K562 (cell line): ENCODE data around the gene MBOAT7. TPM values are rescaled to one million over a fixed set of nuclear protein-coding genes. Genes with fewer than 3 reads are reported as not detected.

Source experiments
- DNMT1 ChIP-seq: fragments of 450-650 bp; IDR thresholded peaks from 2 replicates; pipeline ENCODE4 v1.6.1; 2016; ENCODE audit warnings: antibody characterized with exemption, mild to moderate bottlenecking
- HDAC2 ChIP-seq: fragments of 450-650 bp; IDR thresholded peaks from 2 replicates; pipeline ENCODE4 v1.6.1; 2016; ENCODE audit warnings: mild to moderate bottlenecking
- HMG20A ChIP-seq: fragments of 450-650 bp; formaldehyde crosslinking; conservative IDR thresholded peaks from 2 replicates; pipeline ENCODE4 v1.4.0; 2020; ENCODE audit warnings: mild to moderate bottlenecking, mixed read lengths
- HMG20B ChIP-seq: fragments of 250-450 bp; sonication (Bioruptor Pico); IDR thresholded peaks from 2 replicates; pipeline ENCODE4 v1.5.0; 2021; ENCODE audit warnings: mild to moderate bottlenecking
- NR2C2 ChIP-seq, 2 experiments: fragments of 200-800 bp in 1 of 2; sonication (Bioruptor generic) in 1 of 2; sonication (generic) in 1 of 2; formaldehyde crosslinking in 1 of 2; IDR thresholded peaks; 2 replicates each; pipeline versions ENCODE4 v1.6.1 to v1.8.0; 2016 to 2022; ENCODE audit warnings: mild to moderate bottlenecking in 1 of 2, missing compliant biosample characterization in 1 of 2, missing genetic modification characterization in 1 of 2, missing genetic modification reagents in 1 of 2
- PHF8 ChIP-seq: fragments of 200-600 bp; sonication (generic); IDR thresholded peaks from 2 replicates; pipeline ENCODE4 v1.6.1; 2012; ENCODE audit warnings: mixed run types, mild to moderate bottlenecking, inconsistent platforms, low read length, moderate library complexity, borderline replicate concordance
- PYGO2 ChIP-seq: fragments of 450-650 bp; IDR thresholded peaks from 2 replicates; pipeline ENCODE4 v1.6.1; 2016; ENCODE audit warnings: mild to moderate bottlenecking, missing genetic modification characterization, moderate library complexity, missing compliant biosample characterization
- RFX7 ChIP-seq: fragments of 250-450 bp; sonication (Bioruptor Pico); IDR thresholded peaks from 2 replicates; pipeline ENCODE4 v1.5.1; 2021; ENCODE audit warnings: mild to moderate bottlenecking
- RUNX1 ChIP-seq: sonication (generic); IDR thresholded peaks from 2 replicates; pipeline ENCODE4 v1.6.1; 2016; ENCODE audit warnings: antibody characterized with exemption, low read depth
- ZBTB2 ChIP-seq: fragments of 450-650 bp; IDR thresholded peaks from 2 replicates; pipeline ENCODE4 v1.6.1; 2016; ENCODE audit warnings: antibody characterized with exemption
- ZNF12 ChIP-seq: sonication (generic); formaldehyde crosslinking; IDR thresholded peaks from 2 replicates; pipeline ENCODE4 v1.4.0; 2020; ENCODE audit warnings: mild to moderate bottlenecking, missing genetic modification reagents
- ZNF274 ChIP-seq: IDR thresholded peaks from 2 replicates; pipeline ENCODE4 v1.6.1; 2011; ENCODE audit warnings: low read depth, mild to moderate bottlenecking, low read length, moderate library complexity, borderline replicate concordance
- ZNF354B ChIP-seq: fragments of 250-450 bp; sonication (Bioruptor Pico); IDR thresholded peaks from 2 replicates; pipeline ENCODE4 v1.4.0; 2020
- polyA plus RNA-seq, 8 experiments: library from polyadenylated mRNA; depleted of rRNA in 4 of 8; stranded (reverse) in 5 of 8; unstranded in 3 of 8; fragments of >200 nt; fragmentation: Nextera tagmentation in 2 of 8; fragmentation: Illumina TruSeq in 1 of 8; extraction: Ambion mirVana in 2 of 8; extraction: Trizol in 1 of 8; gene quantifications; 2 replicates each; pipeline versions ENCODE4 v1.2.1 to v1.2.3, GENCODE V29; 2011 to 2014; ENCODE audit warnings: inconsistent platforms in 1 of 8, missing spikeins in 1 of 8
- total RNA-seq, 7 experiments: library from RNA; depleted of rRNA in 6 of 7; stranded (reverse); fragments of >200 nt in 6 of 7; fragmentation: Illumina TruSeq in 2 of 7; extraction: Trizol in 2 of 7; gene quantifications; 2 replicates each; pipeline versions ENCODE4 v1.2.1 to v1.2.3, GENCODE V29; 2011 to 2021; ENCODE audit warnings: low replicate concordance in 1 of 7
- TF ChIP-seq, protein P1 (sequence below): fragments of 250-450 bp; sonication (Bioruptor Pico); IDR thresholded peaks from 2 replicates; pipeline ENCODE4 v1.8.0; 2021; ENCODE audit warnings: moderate library complexity, mild to moderate bottlenecking, inconsistent platforms
- TF ChIP-seq, protein P2 (sequence below): fragments of 250-450 bp; sonication (Bioruptor Pico); IDR thresholded peaks from 2 replicates; pipeline ENCODE4 v1.4.0; 2020

Gene MBOAT7
- total and polyA plus RNA-seq, 9 of the 15 experiments (the other 6 are each of a cell fraction or from before 2014, with no cell fraction given), result 1.4 to 153 (median 56.1) TPM

DNA sequence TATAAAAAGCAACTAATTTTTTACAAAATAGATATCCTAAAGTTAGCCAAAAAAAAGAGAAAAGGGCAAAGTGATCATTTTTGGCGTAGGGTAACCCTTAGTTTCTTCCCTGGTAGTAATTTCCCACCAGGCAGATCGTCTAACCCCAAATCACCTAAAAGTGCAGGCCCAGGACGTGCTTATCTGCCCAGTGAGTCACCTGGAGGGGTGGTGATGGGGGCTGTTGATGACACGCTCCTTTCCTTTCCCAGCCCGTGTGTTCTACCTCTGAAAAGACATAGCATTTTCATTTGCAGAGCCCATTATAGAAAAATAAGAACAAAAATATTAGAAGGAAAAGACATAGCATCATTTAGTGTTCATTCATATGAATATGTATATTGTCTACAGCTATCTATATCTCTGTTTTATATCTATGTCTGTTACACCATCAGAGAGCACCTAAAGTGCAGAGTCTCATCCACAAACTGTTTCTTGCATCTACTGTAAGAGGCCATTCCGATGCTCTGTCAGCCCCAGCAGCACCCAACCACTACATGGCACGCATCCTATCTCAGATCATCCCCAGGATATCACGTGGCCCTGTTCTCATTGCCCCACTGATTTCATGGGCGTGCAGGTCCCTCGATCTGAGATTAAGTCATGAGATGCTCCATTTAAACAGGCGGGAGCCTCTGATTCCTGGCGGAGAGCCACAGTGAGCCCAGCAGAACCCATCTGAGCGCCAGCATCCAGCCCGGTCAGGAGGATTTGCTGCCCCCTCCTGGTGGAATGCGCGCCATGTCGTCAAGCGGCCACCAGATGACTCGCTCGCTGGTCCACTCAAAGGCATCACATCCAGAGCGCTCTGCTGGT lies 41.9 kb upstream of the MBOAT7 start (continued):
- TF ChIP-seq PYGO2 (tag) (no peak), RFX7 (CRISPR knock-in tag) (no peak), HDAC2 (peak; percentile 44; the same call in 1 of the 2 replicates), PHF8 (no peak), HMG20A (CRISPR knock-in tag) (no peak), RUNX1 (no peak), ZNF12 (0 out of 2 replicates have a peak, but pooled peaks have one; percentile 48), ZNF274 (no peak), ZBTB2 (no peak), ZNF354B (CRISPR knock-in tag) (no peak), DNMT1 (no peak), NR2C2 (CRISPR knock-in tag; IDR thresholded peaks at IDR 0.05) (no peak), NR2C2 (tag; IDR thresholded peaks at IDR 0.05) (no peak), HMG20B (no peak)
- TF ChIP-seq, protein P1, sequence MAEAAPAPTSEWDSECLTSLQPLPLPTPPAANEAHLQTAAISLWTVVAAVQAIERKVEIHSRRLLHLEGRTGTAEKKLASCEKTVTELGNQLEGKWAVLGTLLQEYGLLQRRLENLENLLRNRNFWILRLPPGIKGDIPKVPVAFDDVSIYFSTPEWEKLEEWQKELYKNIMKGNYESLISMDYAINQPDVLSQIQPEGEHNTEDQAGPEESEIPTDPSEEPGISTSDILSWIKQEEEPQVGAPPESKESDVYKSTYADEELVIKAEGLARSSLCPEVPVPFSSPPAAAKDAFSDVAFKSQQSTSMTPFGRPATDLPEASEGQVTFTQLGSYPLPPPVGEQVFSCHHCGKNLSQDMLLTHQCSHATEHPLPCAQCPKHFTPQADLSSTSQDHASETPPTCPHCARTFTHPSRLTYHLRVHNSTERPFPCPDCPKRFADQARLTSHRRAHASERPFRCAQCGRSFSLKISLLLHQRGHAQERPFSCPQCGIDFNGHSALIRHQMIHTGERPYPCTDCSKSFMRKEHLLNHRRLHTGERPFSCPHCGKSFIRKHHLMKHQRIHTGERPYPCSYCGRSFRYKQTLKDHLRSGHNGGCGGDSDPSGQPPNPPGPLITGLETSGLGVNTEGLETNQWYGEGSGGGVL (CRISPR knock-in tag), result no peak
- TF ChIP-seq, protein P2, sequence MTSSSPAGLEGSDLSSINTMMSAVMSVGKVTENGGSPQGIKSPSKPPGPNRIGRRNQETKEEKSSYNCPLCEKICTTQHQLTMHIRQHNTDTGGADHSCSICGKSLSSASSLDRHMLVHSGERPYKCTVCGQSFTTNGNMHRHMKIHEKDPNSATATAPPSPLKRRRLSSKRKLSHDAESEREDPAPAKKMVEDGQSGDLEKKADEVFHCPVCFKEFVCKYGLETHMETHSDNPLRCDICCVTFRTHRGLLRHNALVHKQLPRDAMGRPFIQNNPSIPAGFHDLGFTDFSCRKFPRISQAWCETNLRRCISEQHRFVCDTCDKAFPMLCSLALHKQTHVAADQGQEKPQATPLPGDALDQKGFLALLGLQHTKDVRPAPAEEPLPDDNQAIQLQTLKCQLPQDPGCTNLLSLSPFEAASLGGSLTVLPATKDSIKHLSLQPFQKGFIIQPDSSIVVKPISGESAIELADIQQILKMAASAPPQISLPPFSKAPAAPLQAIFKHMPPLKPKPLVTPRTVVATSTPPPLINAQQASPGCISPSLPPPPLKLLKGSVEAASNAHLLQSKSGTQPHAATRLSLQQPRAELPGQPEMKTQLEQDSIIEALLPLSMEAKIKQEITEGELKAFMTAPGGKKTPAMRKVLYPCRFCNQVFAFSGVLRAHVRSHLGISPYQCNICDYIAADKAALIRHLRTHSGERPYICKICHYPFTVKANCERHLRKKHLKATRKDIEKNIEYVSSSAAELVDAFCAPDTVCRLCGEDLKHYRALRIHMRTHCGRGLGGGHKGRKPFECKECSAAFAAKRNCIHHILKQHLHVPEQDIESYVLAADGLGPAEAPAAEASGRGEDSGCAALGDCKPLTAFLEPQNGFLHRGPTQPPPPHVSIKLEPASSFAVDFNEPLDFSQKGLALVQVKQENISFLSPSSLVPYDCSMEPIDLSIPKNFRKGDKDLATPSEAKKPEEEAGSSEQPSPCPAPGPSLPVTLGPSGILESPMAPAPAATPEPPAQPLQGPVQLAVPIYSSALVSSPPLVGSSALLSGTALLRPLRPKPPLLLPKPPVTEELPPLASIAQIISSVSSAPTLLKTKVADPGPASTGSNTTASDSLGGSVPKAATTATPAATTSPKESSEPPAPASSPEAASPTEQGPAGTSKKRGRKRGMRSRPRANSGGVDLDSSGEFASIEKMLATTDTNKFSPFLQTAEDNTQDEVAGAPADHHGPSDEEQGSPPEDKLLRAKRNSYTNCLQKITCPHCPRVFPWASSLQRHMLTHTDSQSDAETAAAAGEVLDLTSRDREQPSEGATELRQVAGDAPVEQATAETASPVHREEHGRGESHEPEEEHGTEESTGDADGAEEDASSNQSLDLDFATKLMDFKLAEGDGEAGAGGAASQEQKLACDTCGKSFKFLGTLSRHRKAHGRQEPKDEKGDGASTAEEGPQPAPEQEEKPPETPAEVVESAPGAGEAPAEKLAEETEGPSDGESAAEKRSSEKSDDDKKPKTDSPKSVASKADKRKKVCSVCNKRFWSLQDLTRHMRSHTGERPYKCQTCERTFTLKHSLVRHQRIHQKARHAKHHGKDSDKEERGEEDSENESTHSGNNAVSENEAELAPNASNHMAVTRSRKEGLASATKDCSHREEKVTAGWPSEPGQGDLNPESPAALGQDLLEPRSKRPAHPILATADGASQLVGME, result peak; percentile 88; the same call in 1 of the 2 replicates
